ENCODE data around the gene LTBP2. TPM values are rescaled to one million over a fixed set of nuclear protein-coding genes. Genes with fewer than 3 reads are reported as not detected.

The LTBP2 gene
- 99.9 and 429 TPM in 2 replicates for total RNA-seq (ENCODE audit: low replicate concordance)

GRCh38 chr14:74611650-74612349 is at the start of gene LTBP2:
LTBP2 (minus strand) TSS chr14:74612237; CDS start chr14:74611944, 293 bp downstream.

GRCh38 chr14:74493343-74494261 is 118.4 kb downstream of the LTBP2 start, which contains the start of gene ISCA2:
ISCA2 (plus strand) TSS chr14:74493765; CDS start chr14:74493775, 10 bp downstream.

GRCh38 chr14:74492776-74493342 is 119.2 kb downstream of the LTBP2 start, which contains the start of gene NPC2:
NPC2 (minus strand) TSS chr14:74493305; CDS start chr14:74493274, 31 bp downstream.

Other genes starting within 250 kb of the LTBP2 start
- gene SYNDIG1L, start 186.0 kb downstream of the LTBP2 start, total RNA-seq (ENCODE audit: low replicate concordance), result not detected in 2 replicates
- gene NPC2, start 118.9 kb downstream of the LTBP2 start, total RNA-seq (ENCODE audit: low replicate concordance), result 253 and 464 TPM in 2 replicates
- 6.4 and 7.7 TPM in 2 replicates for gene ISCA2, start 118.5 kb downstream of the LTBP2 start, total RNA-seq (ENCODE audit: low replicate concordance)
- 22.6 and 32.7 TPM in 2 replicates for gene AREL1, start 100.8 kb upstream of the LTBP2 start, total RNA-seq (ENCODE audit: low replicate concordance)
- 26.0 and 27.0 TPM in 2 replicates for gene FCF1, start 100.9 kb upstream of the LTBP2 start, total RNA-seq (ENCODE audit: low replicate concordance)
- gene YLPM1, start 151.1 kb upstream of the LTBP2 start, total RNA-seq (ENCODE audit: low replicate concordance), result 15.9 and 19.5 TPM in 2 replicates

Data from smooth muscle cell of the coronary artery (primary cell).